NT2/D1 (cell line): ENCODE data around the gene PAXX.

Experiments
- SUZ12 ChIP-seq: IDR thresholded peaks from 2 replicates; pipeline ENCODE4 v1.6.1; 2011; ENCODE audit not compliant: insufficient read length, insufficient read depth; ENCODE audit errors: extremely low read depth
- YY1 ChIP-seq: IDR thresholded peaks from 2 replicates; pipeline ENCODE4 v1.6.1; 2011; ENCODE audit not compliant: insufficient read length, insufficient read depth
- ZNF274 ChIP-seq: IDR thresholded peaks from 2 replicates; pipeline ENCODE4 v1.6.1; 2011; ENCODE audit warnings: mild to moderate bottlenecking, low read depth, low read length

DNA sequence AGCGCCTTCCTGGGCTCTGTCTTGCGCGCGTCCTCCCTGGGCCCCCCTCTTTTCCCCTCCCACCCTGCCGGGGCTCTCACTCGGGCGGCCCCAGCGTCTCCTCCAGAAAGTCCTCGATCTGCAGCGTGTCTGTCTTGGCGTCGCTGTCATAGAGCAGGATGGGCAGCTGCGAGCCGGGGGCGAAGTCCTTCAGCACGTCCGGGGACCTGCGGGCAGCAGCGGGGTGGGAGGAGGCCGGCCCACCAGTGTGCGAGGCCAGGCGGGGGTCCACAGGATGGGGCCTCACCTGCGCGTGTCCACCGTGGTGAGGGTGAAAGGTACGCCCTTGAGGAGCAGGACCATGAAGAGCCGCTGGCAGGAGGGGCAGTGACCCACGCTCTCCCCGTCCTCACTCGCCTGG is 3.1 kb downstream of the PAXX start:
- TF ChIP-seq ZNF274 (no peak), YY1 (no peak), SUZ12 (no peak)
